Effector memory CD4-positive, alpha-beta T cell (primary cell): ENCODE measurements around the gene TMEM82.

Source experiments
- DNase-seq, 3 donors: peaks; one replicate each; pipeline ENCODE4 v3.0.0-alpha.2; 2020
- H3K27ac ChIP-seq: 2 replicates; pipeline ENCODE4 v1.7.0; 2013; ENCODE audit warnings: mild to moderate bottlenecking, low read length, moderate library complexity; ENCODE audit not compliant: insufficient read depth, poor library complexity, severe bottlenecking
- H3K27me3 ChIP-seq: replicated peaks from 2 replicates; pipeline ENCODE4 v1.7.0; 2013; ENCODE audit warnings: mild to moderate bottlenecking, low read length; ENCODE audit not compliant: insufficient read depth, control insufficient read depth, poor library complexity, severe bottlenecking
- H3K36me3 ChIP-seq: 2 replicates; pipeline ENCODE4 v1.7.0; 2013; ENCODE audit warnings: mild to moderate bottlenecking, low read length, moderate library complexity; ENCODE audit not compliant: control insufficient read depth, insufficient read depth
- H3K4me1 ChIP-seq: 2 replicates; pipeline ENCODE4 v1.7.0; 2013; ENCODE audit warnings: low read length, mild to moderate bottlenecking; ENCODE audit not compliant: control insufficient read depth, insufficient read depth, poor library complexity, severe bottlenecking
- H3K4me3 ChIP-seq: 2 replicates; pipeline ENCODE4 v1.7.0; 2013; ENCODE audit warnings: low read length, low read depth, mild to moderate bottlenecking; ENCODE audit not compliant: insufficient read depth, poor library complexity, severe bottlenecking
- H3K9me3 ChIP-seq: 2 replicates; pipeline ENCODE4 v1.7.0; 2013; ENCODE audit warnings: mild to moderate bottlenecking, low read length, moderate library complexity; ENCODE audit not compliant: control insufficient read depth

Gene TMEM82

DNA sequence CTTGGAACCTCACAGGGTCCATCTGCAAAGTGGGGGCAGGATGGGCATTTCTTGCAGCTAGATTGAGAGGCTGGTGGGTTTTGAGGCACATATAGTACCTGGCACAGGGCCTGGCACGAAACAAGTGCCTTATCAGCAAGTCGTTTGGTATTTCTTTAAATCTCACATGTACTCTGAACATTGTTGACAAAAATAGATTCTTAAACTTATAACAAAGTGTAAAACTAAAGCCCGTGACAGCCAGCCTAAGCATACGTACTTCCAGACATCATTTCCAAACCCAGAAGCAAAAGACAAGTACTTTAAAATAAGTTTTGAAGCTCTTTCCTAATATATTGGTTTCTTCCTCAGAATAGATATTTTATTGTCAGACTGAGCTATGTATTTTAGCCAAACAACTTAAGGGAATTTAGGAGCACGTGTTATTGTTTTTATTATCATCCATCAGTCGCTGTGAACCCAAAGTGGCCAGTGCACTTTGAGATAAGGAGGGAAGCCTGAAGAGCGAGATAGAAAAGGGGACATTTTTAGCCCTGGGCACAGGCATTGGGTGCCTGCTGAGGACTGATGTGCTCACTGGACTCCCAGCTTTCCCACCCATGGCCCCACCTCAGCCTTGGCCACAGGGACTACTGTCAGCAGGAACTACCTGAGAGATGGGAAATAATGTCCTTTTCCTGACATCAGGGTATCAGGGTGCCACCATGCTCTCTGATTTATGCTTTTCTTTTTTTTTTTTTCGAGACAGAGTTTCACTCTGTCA is 19.2 kb downstream of the TMEM82 start:
- no peak for DNase-seq
- Histone ChIP-seq H3K36me3 (no peaks in the 10 kb centered on the region), H3K9me3 (no peaks in the 10 kb centered on the region), H3K4me1 (peaks cover 8% of the 10 kb centered on the region), H3K27ac (no peak overlapping the region), H3K4me3 (no peak overlapping the region), H3K27me3 (peaks cover 14% of the 10 kb centered on the region)

GRCh38 chr1:15762546-15762945 is 20.2 kb downstream of the TMEM82 start:
- no peak overlapping the region for H3K4me3 ChIP-seq
- H3K36me3 ChIP-seq = no peaks in the 10 kb centered on the region
- no peaks in the 10 kb centered on the region for H3K9me3 ChIP-seq
- DNase-seq = no peak
- peaks cover 6% of the 10 kb centered on the region for H3K4me1 ChIP-seq
- no peak overlapping the region for H3K27ac ChIP-seq
- peaks cover 14% of the 10 kb centered on the region for H3K27me3 ChIP-seq

DNA sequence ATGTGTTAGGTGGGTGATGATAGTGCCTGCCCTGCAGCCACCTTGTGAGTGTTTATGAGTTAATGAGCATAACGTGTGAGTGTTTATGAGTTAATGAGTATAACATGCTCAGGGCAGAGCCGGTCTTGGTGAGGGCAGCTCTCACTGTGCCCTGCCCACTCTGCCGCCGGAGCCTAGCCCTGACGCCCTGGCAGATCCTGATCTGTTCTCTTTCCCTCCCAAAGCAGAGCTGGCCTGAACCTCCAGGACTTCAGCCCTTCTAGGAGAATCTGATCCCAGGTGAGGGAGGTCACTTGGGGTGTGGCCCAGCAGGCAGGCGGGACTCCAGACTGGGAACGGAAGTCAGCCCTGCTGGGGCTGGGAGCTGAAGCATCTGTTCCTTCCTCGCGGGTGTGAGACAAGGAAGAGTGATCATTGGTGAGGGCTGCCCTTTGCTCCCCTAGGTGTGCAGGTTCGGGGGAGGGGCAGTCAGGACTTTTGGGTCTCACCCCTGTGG is 22.0 kb downstream of the TMEM82 start:
- DNase-seq = no peak
- peaks cover 1% of the 10 kb centered on the region for H3K4me1 ChIP-seq
- no peaks in the 10 kb centered on the region for H3K36me3 ChIP-seq
- H3K4me3 ChIP-seq = no peak overlapping the region
- H3K27me3 ChIP-seq = peaks cover 7% of the 10 kb centered on the region
- H3K9me3 ChIP-seq = no peaks in the 10 kb centered on the region
- H3K27ac ChIP-seq = no peak overlapping the region

- no peaks in the 10 kb centered on the region for H3K4me1 ChIP-seq
- H3K36me3 ChIP-seq = no peaks in the 10 kb centered on the region
- peaks cover 5% of the 10 kb centered on the region for H3K27me3 ChIP-seq
- H3K9me3 ChIP-seq = no peaks in the 10 kb centered on the region
- DNase-seq = no peak
- H3K27ac ChIP-seq = no peak overlapping the region
- H3K4me3 ChIP-seq = no peak overlapping the region
Measured at GRCh38 chr1:15764890-15765289, 22.6 kb downstream of the TMEM82 start.

GRCh38 chr1:15765495-15766194 is 23.3 kb downstream of the TMEM82 start:
- DNase-seq = no peak

DNA sequence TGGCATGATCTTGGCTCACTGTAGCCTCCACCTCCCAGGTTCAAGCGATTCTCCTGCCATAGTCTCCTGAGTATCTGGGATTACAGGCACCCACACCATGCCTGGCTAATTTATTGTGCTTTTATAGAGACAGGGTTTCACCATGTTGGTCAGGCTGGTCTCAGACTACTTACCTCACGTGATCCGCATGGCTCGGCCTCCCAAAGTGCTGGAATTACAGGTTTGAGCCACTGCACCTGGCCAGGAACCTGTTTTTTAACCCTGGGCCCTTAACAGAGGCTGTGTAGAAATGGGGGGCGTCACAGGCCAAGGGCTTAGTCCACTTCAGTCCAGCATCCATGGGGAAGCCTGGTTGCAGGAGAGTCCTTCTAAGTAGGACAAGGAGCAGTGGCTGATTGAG is 25.6 kb downstream of the TMEM82 start:
- no peak for DNase-seq

More at GRCh38 chr1:15765495-15766194, 23.3 kb downstream of the TMEM82 start:
- H3K4me3 ChIP-seq = no peak overlapping the region
- H3K9me3 ChIP-seq = no peaks in the 10 kb centered on the region
- no peaks in the 10 kb centered on the region for H3K4me1 ChIP-seq
- H3K27ac ChIP-seq = no peak overlapping the region
- H3K36me3 ChIP-seq = no peaks in the 10 kb centered on the region
- H3K27me3 ChIP-seq = peaks cover 4% of the 10 kb centered on the region

DNA sequence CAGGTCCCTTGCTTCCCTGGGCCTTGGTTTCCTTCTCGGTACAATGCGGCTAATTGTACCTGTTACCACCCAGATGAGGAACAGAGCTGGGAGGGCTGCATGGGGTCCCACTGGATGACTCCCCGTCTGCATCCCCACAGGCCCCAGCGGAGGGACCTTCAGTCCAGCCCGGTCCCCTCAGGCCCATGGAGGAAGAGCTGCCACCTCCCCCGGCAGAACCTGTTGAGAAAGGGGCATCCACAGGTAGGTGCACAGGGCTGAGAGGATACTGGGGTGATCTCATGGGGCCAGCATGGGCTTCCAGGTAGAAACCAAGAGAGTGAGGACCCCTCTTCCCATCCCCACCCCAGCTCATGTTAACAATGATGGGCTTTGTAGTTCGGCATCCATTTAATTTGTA is 26.1 kb downstream of the TMEM82 start:
- Histone ChIP-seq H3K27ac (no peak overlapping the region), H3K4me1 (no peaks in the 10 kb centered on the region), H3K27me3 (peaks cover 6% of the 10 kb centered on the region), H3K9me3 (no peaks in the 10 kb centered on the region), H3K4me3 (no peak overlapping the region), H3K36me3 (no peaks in the 10 kb centered on the region)
- DNase-seq = no peak

More for the DNA sequence above, 25.6 kb downstream of the TMEM82 start:
- no peaks in the 10 kb centered on the region for H3K9me3 ChIP-seq
- H3K27me3 ChIP-seq = peaks cover 6% of the 10 kb centered on the region
- no peaks in the 10 kb centered on the region for H3K4me1 ChIP-seq
- no peak overlapping the region for H3K4me3 ChIP-seq
- H3K27ac ChIP-seq = no peak overlapping the region
- no peaks in the 10 kb centered on the region for H3K36me3 ChIP-seq

GRCh38 chr1:15770313-15770962 is 28.1 kb downstream of the TMEM82 start:
- DNase-seq = no peak
- no peaks in the 10 kb centered on the region for H3K9me3 ChIP-seq
- peaks cover 6% of the 10 kb centered on the region for H3K27me3 ChIP-seq
- no peak overlapping the region for H3K4me3 ChIP-seq
- no peaks in the 10 kb centered on the region for H3K36me3 ChIP-seq
- H3K4me1 ChIP-seq = no peaks in the 10 kb centered on the region
- H3K27ac ChIP-seq = no peak overlapping the region

DNA sequence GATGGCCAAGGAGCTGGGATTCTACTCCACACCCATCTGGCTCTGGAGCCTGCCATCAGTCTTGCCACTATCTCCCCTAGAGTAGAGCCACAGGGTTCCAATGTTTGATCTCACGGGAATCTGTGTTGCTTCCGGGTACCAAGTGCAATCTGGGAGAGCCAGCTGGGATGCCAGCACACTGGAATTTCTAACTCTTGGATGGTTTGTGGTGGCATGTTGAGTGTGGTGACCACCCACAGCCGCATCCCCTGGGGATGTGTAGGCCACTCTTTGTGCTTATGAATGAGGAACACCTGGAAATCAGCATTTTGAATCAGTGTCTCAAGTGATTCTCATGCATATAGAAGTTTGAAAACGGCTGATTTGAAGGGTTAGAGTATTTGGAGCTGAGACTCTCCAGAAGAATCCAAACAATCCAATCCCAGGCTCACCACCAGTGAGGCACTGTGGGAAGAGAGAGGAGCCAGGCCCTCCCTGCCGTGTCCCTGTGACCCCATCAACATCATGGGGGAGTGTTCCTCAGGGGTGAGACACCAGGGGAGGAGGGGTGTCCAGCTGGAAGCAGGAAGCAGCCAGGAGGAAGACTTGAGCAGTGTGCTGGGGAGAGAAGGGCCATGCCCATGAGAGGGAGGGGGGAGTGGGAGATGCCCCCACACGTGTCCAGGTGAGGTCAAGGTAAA is 29.7 kb downstream of the TMEM82 start:
- no peaks in the 10 kb centered on the region for H3K36me3 ChIP-seq
- no peak overlapping the region for H3K27ac ChIP-seq
- no peaks in the 10 kb centered on the region for H3K4me1 ChIP-seq
- H3K9me3 ChIP-seq = no peaks in the 10 kb centered on the region
- DNase-seq = no peak
- no peak overlapping the region for H3K4me3 ChIP-seq
- H3K27me3 ChIP-seq = peaks cover 6% of the 10 kb centered on the region
